Stomach (tissue), 4 donors: ENCODE results near the gene IFFO2.

Source experiments
- CTCF ChIP-seq, 7 experiments: fragments of 450-650 bp in 4 of 7; fragments of 200-600 bp in 3 of 7; sonication (generic) in 3 of 7; IDR thresholded peaks; one replicate each; pipeline ENCODE4 v1.5.1; 2016 to 2019; ENCODE audit warnings: antibody characterized with exemption in 7 of 7, control low read depth in 2 of 7, mild to moderate bottlenecking in 1 of 7
- EP300 ChIP-seq: sonication (generic); formaldehyde crosslinking; IDR thresholded peaks from one replicate; pipeline ENCODE4 v1.6.1; 2017; ENCODE audit warnings: antibody characterized with exemption
- POLR2A ChIP-seq, 4 donors: fragments of 450-650 bp; IDR thresholded peaks; one replicate each; pipeline ENCODE4 v1.6.1; 2016; ENCODE audit warnings: antibody characterized with exemption in 4 of 4, control low read depth in 2 of 4, mild to moderate bottlenecking in 1 of 4, moderate library complexity in 1 of 4

- TF ChIP-seq EP300 = no peak
- no peak for TF ChIP-seq CTCF (IDR thresholded peaks at IDR 0.05)
- TF ChIP-seq POLR2A (IDR thresholded peaks at IDR 0.05) = no peak
Observed at GRCh38 chr1:18976096-18976495, 19.6 kb upstream of the IFFO2 start.
